ENCODE data around the gene SAP30L. TPM values are rescaled to one million over a fixed set of nuclear protein-coding genes. Genes with fewer than 3 reads are reported as not detected.

Gene SAP30L
- total RNA-seq, 1 donor from 2014 or later, result 37.7 TPM

DNA sequence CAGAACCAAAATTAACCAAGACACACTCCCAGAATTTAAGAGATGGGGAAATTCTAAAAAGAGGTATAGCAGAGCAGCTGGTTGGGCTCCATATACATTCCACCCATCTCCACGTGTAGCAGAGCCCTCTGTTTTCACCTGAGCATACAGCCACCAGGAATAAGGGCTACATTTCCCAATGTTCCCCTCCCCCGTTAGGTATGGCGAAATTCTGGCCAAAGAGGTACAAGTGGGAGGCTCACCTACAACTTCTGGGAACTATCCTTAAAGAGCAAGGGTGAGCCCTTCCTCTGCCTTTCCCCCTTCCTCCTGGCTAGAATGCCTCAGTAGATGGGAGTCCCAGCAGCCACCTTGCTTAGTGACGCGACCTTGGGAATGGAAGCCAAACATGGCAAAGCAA is 5.3 kb upstream of the SAP30L start:
- Mint-ChIP-seq H3K27me3 (no peaks in the 10 kb centered on the region), H3K36me3 (ENCODE audit: insufficient read depth) (peaks cover 34% of the 10 kb centered on the region), H3K4me1 (ENCODE audit: low read depth) (peaks cover 10% of the 10 kb centered on the region), H3K9me3 (ENCODE audit: low read depth) (peaks cover 3% of the 10 kb centered on the region), H3K4me3 (ENCODE audit: low read depth) (no peak overlapping the region), H3K27ac (no peak overlapping the region)
- DNase-seq (ENCODE audit: low spot score, unreplicated experiment), result no peak
- TF ChIP-seq, protein P1, sequence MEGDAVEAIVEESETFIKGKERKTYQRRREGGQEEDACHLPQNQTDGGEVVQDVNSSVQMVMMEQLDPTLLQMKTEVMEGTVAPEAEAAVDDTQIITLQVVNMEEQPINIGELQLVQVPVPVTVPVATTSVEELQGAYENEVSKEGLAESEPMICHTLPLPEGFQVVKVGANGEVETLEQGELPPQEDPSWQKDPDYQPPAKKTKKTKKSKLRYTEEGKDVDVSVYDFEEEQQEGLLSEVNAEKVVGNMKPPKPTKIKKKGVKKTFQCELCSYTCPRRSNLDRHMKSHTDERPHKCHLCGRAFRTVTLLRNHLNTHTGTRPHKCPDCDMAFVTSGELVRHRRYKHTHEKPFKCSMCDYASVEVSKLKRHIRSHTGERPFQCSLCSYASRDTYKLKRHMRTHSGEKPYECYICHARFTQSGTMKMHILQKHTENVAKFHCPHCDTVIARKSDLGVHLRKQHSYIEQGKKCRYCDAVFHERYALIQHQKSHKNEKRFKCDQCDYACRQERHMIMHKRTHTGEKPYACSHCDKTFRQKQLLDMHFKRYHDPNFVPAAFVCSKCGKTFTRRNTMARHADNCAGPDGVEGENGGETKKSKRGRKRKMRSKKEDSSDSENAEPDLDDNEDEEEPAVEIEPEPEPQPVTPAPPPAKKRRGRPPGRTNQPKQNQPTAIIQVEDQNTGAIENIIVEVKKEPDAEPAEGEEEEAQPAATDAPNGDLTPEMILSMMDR (IDR thresholded peaks at IDR 0.05; ENCODE audit: unreplicated experiment), result no peak

- no peak for DNase-seq (ENCODE audit: low spot score, unreplicated experiment)
- TF ChIP-seq, protein P1 (IDR thresholded peaks at IDR 0.05; ENCODE audit: unreplicated experiment), result no peak
- no peak overlapping the region for H3K27ac Mint-ChIP-seq
These were observed 3.0 kb upstream of the SAP30L start for GRCh38 chr5:154442801-154443200.

GRCh38 chr5:154444556-154445421 is 1.0 kb upstream of the SAP30L start:
- H3K27ac Mint-ChIP-seq, result peak overlapping the region; percentile 92
- no peaks in the 10 kb centered on the region for H3K27me3 Mint-ChIP-seq
- H3K4me3 Mint-ChIP-seq (ENCODE audit: low read depth), result peak overlapping the region; percentile 98
- no peaks in the 10 kb centered on the region for H3K9me3 Mint-ChIP-seq (ENCODE audit: low read depth)
- H3K36me3 Mint-ChIP-seq (ENCODE audit: insufficient read depth), result peaks cover 13% of the 10 kb centered on the region
- TF ChIP-seq, protein P1 (IDR thresholded peaks at IDR 0.05; ENCODE audit: unreplicated experiment), result no peak
- H3K4me1 Mint-ChIP-seq (ENCODE audit: low read depth), result peaks cover 20% of the 10 kb centered on the region
- no peak for DNase-seq (ENCODE audit: low spot score, unreplicated experiment)

More at GRCh38 chr5:154442801-154443200, 3.0 kb upstream of the SAP30L start:
- H3K9me3 Mint-ChIP-seq (ENCODE audit: low read depth), result no peaks in the 10 kb centered on the region
- H3K27me3 Mint-ChIP-seq, result no peaks in the 10 kb centered on the region
- H3K4me1 Mint-ChIP-seq (ENCODE audit: low read depth), result peaks cover 18% of the 10 kb centered on the region
- H3K4me3 Mint-ChIP-seq (ENCODE audit: low read depth), result no peak overlapping the region
- peaks cover 21% of the 10 kb centered on the region for H3K36me3 Mint-ChIP-seq (ENCODE audit: insufficient read depth)

DNA sequence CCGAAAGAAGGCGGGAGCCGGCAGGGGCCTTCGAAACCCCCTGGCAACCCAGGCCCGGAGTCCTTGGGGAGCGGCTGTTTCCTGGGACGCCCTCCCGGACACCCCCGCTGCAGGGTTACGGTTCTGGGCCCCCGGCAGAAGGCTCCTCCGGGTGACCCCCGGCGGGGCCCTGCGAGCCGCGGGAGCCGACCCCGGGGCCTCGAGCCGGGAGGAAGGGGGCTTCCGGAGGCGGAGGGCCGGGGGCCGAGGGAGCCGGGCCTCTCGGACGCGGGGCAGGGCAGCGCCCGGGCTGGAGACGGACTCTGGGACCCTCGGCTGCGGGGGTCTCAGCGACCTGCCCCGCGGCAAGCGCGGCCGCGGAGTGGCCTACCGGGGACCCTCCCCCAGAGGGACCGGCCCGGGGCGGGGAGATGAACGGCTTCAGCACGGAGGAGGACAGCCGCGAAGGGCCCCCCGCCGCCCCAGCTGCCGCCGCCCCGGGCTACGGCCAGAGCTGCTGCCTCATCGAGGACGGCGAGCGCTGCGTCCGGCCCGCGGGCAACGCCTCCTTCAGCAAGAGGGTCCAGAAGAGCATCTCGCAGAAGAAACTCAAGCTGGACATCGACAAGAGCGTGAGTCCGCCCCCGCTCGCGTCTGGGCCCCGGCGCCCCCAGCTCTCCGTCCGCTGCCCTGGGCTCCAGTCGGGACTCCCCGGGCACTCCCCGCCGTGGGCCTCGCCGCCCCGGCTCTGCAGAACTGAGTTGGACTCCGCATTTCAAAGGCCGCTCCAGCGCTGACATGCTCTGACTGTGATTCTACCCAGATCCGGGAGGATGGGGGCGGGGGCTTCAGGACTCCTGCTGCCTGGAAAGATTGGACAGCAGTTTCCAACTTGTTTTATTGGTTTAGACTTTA is 645 bp downstream of the SAP30L start:
- Mint-ChIP-seq H3K27me3 (no peaks in the 10 kb centered on the region), H3K9me3 (ENCODE audit: low read depth) (no peaks in the 10 kb centered on the region), H3K4me1 (ENCODE audit: low read depth) (peaks cover 20% of the 10 kb centered on the region), H3K27ac (peak overlapping the region; percentile 55), H3K36me3 (ENCODE audit: insufficient read depth) (peaks cover 13% of the 10 kb centered on the region), H3K4me3 (ENCODE audit: low read depth) (peak overlapping the region; percentile 82)
- TF ChIP-seq, protein P1 (IDR thresholded peaks at IDR 0.05; ENCODE audit: unreplicated experiment), result no peak
- DNase-seq (ENCODE audit: low spot score, unreplicated experiment), result peak; percentile 39

GRCh38 chr5:154447089-154447725 is 1.4 kb downstream of the SAP30L start:
- peaks cover 20% of the 10 kb centered on the region for H3K4me1 Mint-ChIP-seq (ENCODE audit: low read depth)
- peaks cover 9% of the 10 kb centered on the region for H3K36me3 Mint-ChIP-seq (ENCODE audit: insufficient read depth)
- no peaks in the 10 kb centered on the region for H3K9me3 Mint-ChIP-seq (ENCODE audit: low read depth)
- H3K27me3 Mint-ChIP-seq, result no peaks in the 10 kb centered on the region
- H3K27ac Mint-ChIP-seq, result peak overlapping the region; percentile 55
- DNase-seq (ENCODE audit: low spot score, unreplicated experiment), result no peak
- H3K4me3 Mint-ChIP-seq (ENCODE audit: low read depth), result peak overlapping the region; percentile 82
- TF ChIP-seq, protein P1 (IDR thresholded peaks at IDR 0.05; ENCODE audit: unreplicated experiment), result no peak
